Measurements from ENCODE around the gene CCNI.
"Not testable (repeated sequence)": the region's sequence is repeated elsewhere in the genome, so short reads cannot be mapped to it uniquely, and the experiment has no call there.

Gene CCNI

DNA sequence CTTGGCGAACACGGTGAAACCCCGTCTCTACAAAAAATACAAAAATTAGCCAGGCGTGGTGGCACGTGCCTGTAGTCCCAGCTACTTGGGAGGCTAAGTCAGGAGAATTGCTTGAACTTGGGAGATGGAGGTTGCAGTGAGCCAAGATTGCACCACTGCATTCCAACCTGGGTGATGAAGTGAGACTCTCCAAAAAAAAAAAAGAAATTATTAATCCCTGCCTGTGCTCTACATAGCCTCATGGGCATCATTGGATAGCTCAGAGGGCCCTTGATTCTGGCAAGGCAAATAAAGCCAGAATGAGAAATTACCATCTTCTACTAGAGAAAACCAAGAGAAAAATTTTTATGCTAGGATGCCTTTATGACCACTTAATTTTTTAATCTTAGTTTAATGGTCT is 38.6 kb downstream of the CCNI start:
- not testable (repeated sequence) for DNase-seq

DNA sequence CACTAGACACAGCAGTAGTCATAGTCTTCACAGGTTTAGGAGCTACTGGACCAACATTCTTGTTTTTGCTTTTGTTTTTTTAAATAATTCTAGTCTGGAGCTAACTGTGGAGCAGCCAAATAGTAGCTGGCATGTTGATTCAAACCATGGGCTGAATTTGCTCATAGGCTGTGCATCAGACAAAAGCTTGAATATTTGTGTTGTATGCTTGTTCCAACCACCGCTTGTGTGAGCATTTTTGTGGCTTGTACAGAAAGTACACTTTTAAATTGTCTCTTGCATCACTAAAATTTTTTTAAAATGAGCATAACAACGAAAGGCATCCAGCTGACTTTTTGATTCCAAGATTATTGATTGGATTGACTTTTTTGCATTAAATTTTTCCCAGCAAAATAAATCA is 39.6 kb downstream of the CCNI start:
- no peak for DNase-seq

DNA sequence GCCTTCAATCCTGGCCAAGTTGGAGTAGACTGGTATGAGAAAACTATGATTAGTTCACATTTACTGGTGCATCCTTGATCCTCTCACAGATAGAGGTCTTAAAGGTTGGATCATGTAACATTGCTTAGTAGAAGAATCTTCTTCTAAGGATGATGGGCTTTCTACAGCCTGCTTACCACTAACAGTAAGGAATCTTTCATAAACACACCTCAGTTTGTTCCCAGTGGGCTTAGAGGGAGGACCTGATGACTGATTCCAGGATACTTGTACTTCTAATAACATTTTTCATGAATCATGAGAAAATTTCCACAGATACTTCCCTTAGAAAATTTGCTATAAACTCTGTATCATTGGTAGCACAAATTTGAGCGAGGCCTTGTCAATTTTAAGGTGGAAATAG is 40.6 kb downstream of the CCNI start:
- DNase-seq = no peak

DNA sequence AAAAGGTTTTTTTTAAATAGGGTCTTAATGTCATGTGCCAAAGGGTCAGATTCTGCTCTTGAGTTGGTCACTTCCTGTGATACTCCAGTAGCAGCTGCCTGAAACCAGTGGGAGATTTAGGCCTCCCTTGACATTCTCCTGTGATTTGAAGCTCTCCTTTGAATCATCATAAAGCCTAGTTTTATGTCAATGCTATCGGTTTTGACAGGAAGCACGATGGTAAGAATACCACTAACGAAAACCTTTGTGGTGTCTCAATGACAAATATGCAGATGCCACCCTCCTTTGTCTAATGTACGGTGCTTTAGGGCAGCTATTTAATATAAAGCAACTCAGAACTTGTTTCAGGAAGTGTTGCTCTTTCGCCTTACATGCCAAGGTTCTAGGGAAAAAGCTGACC is 44.2 kb downstream of the CCNI start:
- no peak for DNase-seq

DNA sequence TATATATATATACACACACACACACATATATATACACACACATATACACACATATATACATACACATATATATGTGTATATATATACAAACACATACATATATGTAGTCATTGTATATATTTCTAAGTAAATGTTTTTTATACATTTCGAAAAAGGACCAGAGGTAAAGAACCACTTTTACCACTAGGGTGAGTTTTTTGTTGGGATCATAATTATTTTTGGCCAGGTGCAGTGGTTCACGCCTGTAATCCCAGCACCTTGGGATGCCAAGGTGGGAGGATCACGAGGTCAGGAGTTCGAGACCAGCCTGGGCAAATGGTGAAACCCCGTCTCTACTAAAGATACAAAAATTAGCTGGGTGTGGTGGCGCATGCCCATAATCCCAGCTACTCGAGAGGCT is 46.0 kb downstream of the CCNI start:
- DNase-seq = not testable (repeated sequence)

DNA sequence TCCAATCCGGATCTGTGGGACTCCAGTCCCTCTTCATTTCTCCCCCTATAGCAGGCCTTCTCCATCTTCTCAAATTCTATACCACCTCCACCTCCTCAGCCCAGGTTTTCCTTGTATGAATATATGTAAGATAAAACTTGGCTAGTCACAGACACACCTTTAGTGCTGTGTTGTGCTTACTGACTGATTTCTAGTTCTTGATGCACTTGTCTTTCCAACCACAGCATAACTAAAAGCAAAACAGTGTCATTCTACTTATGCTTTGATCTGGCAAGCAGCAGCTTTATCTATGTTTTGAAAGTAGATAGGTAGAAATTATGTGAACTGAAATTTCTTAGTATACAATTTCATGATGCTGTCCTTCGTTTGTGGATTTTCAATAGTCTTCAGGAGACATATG is 47.5 kb downstream of the CCNI start:
- no peak for DNase-seq

DNA sequence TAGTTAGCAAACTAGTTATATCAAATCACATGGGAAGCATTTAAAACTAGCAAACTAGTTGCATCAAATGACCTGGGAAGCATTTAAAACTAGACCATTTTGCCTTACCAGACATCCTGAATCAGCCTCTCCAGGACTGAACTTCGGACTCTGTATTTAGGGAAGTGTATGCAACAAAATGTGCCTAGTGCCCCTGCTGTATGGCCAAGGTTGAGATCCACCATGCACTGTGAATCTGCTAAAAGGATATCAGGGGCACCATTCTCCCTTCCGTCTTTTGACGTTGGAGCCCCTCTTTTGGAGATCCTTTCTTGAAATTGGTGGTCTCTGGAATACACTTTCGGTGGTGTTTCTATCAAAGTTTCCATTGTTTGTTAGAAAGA is 49.5 kb downstream of the CCNI start:
- no peak for DNase-seq

DNA sequence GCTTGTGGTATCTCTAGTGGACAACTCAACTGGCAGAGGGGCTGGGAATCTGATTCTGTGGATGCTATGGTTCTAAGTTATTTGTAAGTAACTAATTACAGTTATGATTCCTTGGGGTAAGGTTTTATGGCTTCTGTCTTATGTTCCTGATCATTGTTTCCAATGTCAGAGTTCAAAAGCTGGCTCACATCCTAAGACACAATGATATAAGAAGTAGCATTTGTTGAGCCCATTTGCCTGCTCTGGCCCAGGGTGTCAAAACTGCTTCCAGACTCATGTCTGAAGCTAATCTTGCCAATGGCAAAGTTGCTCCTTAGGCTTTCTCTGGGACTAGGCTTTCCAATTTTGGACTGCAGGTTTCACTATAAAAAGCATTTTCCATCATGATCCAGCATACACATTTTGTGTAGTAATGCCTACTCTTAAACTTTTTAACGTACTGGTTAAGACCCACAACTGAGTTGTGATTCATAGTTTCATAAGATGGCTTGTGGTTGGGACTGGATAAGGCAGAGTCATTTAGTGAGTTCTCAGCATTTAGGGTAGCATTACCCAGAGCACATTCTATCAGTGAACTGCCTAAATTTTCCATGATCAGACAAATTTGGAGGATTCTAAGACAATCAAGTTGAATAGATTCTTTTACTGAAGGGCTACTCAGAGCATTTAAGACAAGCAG is 50.0 kb downstream of the CCNI start:
- DNase-seq = no peak

DNA sequence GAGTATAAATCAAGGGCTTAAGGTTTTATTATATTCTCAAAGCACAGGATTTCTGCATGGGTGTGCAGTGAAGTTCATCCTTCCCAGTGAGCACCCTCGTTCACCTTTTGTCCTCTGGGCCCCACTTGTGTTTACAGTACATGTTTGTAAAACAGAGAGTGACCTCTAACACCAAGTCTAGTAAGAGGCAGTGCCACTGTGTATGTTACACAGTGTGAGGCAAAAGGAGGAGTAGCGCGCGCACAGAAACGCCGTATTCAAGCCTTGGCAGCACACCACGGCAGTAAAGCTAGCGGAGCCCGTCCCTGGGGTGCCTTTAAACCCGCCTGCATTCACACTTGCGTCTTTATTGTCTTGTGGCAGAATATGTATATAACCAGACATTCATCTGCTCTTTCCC is 51.9 kb downstream of the CCNI start:
- DNase-seq = peak in 1 of 2 experiments; percentile 4

DNA sequence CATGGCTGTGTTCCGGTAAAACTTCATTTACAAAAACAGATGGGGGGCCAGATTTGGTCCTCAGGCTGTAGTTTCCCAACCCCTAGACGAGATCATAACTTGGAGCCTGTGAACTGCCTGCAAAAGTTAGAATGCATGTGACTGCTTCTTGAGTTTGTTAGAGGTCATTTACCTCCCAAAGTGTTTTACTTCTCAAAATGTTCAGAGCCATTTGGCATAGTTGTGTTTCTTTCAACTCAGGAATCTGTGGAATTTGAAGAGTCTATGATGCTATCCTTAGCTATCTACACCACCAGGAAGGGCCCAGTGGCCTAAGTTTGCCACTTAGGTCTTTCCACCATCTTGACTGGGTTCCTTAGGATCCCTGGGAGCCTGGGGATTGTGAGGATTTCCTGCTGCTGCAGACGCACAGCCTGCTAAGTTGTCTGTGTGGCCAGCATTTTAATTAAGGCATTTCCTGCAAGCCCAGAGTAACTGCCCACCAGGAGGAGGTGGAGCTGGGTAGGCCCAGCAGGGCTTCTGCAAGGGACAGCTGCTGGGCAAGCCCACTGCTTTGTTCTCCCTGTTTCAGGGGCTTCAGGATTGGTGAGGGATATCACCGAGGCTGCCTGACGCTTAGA is 53.1 kb downstream of the CCNI start:
- peak in 1 of 2 experiments; percentile 21 for DNase-seq

DNA sequence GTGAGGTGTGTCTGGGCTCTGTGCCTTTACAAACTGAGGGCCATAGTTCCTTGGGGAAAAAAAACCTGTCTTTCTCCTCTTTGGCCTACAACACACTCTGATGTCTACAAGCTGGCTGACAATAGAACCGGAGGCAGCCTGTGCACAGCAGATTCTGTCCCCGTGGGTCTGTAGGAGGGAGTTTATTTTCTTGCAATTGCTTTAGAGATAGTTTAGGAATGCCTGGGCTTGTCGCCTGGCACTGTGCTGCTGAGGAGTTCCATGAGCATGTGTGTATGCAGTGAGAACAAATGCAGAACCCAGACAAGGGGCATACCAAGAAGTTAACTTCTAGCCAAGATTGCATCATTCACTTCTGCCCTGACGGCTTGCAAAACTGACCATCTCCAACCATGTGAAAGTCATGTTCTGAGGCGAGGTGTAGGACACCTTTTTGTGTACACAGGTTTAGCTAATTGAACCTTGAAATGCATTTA is 54.1 kb downstream of the CCNI start:
- no peak for DNase-seq

DNA sequence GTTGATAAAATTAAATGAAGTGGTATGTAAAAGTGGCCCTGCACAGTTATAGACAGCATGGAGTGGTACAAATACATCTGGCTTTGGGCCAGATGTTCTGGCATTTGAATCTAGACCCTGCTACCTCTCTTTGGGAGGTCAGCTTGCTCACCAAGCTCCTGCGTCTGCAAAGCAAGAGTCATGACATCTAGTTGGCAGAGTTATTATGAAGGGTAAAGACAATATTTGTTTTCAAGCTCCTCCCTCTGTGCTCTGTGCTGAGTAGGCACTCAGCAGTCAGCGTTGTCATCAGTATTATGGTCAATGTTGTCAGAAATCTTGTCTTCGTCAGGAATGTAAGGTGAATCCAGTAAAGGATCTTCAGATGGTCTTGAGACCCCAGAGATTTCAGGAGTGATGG is 55.8 kb downstream of the CCNI start:
- DNase-seq = no peak

DNA sequence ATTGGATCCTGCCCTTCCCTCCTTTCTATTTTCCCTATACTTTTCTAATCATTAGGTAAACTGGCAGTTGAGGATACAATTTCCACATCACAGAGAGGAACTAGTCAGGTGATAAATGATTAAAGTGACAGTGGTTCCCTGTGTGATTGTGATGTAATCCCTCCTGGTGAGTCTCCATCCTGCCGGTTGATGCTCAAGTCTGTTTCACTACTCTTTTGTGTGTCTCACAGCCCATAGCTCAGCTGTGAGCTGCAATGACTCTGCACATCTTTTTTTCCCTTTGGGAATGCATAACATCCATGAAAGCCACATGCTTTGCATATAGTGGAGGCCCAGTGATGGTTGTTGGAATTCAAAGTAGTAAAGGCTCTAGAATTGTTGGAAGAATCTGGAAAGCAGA is 60.4 kb downstream of the CCNI start:
- peak in 1 of 2 experiments; percentile 1 for DNase-seq

DNA sequence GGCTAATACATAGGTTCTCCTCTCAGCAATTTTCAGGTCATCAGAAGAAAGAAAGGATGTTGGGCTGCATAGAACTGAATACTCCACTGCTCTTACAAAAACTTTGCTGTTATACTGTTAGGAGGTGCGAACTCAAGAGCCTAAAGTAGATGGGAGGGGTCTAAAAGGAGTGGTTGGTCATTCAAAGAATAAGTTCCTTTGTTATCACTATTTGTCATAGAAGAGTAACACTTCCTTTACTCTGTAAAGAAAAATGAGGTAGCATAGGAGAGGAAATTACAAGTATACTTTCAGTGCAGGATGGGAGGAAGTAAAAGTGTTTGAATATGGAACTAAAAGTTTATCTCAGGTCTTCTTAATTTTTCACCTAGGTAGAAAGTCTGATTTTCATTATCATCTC is 61.5 kb downstream of the CCNI start:
- no peak for DNase-seq

DNA sequence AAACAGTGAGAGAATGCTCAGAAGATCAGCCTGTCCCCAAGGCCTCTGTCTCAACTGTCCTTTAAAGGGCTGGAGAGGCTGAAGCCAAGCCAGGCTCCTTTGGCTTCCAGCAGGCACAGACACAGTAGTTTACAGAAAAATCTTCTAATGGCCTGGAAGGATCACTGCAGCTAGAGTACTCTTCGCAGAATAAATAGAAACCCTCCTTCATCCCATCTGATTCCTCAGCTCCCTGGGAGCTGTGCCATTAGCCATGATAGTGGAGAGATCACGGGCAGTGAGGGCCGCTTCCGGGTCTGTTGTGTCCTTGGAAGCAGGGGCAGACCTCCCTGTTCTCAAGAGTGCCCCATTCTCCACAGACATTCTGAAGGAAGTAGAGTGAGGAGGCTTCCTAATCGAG is 63.1 kb downstream of the CCNI start:
- no peak for DNase-seq

DNA sequence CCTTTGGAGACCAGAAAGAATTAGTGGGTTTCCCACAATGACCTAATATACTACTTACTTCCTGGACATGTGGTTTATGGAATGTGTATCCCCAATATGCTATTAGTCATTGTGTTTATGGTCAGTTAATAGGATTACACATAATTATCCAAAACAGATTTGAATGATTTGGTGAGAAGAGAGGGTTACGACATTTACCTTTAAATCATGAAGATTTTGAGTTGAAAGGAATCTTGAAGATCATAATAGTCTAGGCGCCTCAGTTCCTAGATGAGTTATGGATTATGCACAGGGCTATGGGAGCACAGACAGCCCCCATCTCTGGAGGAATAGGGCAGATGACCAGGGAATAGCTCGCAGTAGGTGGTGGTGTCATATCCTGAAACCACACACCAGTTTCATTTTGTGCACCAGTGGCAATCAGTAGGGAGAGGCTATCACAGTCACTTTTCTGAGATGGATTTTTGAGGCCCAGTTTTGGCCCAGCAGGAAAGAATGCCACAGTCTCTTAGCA is 64.9 kb downstream of the CCNI start:
- no peak for DNase-seq

DNA sequence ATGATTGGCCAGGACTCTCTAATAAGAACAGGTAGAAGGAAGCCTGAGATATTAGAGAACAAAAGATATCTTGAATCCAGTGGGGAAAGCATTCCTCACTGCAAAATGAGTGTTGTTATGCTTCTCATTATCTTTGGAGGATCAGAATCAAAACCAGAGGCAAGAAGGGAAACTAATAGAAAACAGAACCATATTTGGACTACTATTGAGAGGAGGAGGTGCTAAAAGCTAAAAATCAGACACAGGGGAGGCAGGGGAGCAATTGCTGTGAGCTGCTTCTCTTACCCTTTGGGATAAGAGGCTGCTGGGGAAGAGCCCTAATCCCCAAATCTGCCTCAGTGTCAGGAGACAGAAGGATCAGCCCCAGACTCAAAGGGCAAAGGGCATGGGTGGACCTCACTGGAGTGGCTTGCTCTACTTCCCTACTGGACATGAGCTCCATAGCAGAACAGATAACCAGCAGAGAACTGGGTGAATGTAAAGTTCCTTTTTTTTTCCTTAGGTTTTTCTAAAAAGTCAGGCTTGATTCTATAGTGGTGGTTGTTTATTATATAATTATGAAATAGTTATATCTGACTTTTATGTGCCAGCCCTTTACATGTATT is 66.2 kb downstream of the CCNI start:
- DNase-seq = no peak

DNA sequence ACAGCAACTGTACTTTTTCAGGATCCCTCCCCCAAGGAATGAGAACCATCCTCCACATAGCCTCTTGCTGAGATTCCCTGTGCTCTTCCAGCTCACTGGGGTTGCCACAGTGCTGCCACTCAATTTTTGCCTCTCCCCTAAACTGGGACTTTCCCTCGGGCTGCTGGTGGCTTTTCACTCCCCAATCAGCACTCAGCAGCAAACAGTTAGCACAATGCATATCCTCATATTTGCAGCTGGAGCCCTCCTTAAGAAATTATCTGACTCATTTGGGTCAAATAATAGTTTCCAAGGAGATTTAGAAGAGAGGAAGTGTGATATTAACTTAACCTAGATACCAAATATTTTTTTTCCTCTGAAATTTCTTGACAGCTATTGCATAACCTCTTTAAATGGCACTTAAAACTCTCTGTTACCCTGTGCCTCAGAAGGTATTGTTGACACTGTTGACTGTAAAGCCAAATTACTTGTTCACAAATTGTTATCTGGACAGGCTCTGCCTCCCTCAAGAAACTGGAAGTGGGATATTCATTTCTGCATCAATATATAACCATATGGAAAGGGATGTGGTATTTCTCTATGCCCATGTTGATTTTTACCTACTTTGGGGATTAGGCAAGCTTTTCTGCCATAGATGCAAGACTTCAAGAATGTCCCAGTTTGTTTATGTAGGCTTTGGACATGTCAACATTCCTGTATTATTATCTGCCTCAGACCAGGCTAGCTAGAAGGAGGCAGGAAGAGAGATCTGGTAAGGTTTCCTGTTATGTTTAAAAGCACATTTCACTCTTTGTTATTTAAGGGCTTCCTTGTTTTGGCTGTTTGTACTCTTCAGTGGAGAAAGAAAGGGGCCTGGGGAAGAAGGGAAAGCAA is 68.2 kb downstream of the CCNI start:
- no peak for DNase-seq

DNA sequence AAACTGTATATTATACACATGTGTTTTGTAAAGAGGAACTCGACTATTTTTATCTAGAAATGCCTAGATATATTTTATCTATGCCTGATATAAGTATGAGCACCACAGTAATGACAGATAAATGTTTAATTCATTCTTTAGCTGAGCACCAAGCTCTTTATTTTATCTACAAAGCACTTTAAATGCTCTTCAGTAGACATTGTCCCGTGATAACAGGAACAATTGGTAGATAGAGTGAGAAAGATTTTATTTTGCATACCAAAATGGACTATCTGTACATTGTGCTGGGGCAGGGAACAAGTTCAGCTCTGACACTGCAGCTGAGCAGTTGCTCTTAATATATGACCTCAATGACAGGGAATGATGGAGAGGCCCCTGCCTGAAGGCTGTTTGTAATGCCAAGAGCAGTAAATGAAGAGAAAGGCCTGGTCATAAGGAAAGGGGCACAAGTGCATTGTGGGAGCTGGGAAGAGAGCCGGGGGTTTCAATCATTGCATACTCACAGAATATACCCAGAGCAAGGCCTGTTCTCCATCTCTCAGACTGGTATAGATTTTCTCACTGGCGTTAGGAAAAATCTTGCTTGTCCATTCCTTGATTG is 68.9 kb downstream of the CCNI start:
- no peak for DNase-seq

DNA sequence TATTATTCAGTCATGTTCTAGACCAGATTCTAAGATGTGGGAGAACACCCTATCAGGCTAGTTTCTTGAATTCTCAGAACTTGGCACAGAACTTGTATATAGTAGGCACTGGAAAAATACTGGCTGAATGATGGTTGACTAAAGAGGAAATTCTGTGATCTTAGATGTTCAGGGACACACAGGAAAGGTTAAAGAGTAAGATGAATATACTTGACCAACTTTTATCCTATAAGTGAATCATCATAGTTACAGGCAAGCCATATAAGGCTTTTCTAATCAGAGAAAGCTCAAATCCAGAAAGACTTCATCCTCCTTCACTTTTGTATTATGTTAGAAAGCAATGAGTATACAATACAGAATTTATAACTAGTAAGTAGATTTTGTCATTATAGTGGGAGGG is 72.4 kb downstream of the CCNI start:
- DNase-seq = no peak

DNA sequence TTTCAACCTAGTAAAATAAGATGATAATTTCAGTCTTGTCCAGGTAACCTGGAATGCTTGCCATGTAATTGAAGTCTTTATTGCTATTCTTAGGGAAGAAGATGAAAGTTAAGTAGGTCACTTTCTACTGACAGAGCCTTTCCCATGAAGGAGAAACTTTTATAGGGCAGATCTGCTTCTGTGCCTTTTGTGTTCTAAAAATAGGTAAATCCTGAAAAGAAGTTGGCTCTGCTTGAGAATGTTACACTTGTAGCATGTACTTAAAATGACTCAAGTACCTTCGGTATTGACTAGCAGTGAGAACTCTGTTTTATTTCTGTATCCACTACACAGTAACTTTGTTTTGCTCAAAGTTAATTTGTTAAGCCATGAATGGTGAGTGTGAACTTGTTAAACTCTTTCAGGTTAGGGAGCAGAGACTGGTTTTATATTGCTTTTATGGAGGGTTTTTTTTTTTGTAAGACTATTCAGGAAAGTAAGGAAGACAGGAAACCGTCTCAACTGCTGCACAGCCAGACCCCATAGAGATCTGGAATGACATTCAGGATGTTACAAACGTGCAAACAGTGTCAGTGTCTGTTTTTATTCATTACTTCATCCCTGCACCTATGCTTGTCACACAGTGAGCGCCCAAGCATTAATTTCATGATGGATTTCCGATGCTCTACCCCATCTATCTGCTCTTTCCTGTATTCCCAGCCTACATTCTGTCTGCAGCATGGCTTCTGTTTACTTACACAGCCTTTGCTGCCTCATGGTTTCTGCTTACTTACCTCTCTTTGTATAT is 73.3 kb downstream of the CCNI start:
- DNase-seq = no peak

DNA sequence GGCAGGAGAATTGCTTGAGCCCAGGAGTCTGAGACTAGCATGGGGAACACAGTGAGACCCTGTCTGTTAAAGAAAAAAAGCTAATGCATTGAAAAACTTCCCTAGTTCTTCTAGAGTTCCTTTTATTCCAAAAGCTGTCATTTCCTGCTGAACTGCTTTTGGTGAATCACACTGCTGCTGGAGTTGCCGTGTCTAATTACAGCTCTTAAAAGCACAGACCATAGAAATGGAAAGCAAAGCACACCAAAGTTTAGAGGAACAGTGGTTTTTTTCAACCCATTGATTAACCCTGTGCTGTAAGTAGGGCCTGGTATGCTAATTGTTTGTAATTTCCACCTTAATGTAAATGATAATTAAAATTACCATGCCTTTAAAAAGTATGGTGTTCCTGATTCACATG is 73.9 kb downstream of the CCNI start:
- no peak for DNase-seq
